ENCODE measurements around the gene SLC31A1.
"Not testable (repeated sequence)": the region's sequence is repeated elsewhere in the genome, so short reads cannot be mapped to it uniquely, and the experiment has no call there.

The SLC31A1 gene

GRCh38 chr9:113221800-113222481 is 597 bp downstream of the SLC31A1 start:
- peak; percentile 5 for DNase-seq

DNA sequence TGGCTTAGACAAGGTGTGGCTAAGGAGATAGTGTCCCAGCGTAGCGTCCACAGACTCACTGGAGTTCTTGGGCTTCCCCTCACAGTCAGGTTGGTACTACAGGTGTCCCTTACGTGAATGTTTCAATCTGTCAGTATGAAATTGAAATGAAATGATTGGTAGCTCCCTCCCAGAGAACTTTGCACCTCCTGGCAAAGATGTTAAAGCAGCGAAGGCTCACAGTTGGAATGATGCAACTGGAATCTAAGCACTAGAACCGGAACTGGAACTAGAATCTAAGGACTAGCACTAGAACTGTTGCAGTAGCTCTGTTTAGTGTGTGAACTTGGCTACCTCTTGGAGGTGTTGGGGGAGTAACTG is 1.1 kb downstream of the SLC31A1 start:
- DNase-seq, result no peak

GRCh38 chr9:113223963-113224362 is 2.6 kb downstream of the SLC31A1 start:
- no peak for DNase-seq

DNA sequence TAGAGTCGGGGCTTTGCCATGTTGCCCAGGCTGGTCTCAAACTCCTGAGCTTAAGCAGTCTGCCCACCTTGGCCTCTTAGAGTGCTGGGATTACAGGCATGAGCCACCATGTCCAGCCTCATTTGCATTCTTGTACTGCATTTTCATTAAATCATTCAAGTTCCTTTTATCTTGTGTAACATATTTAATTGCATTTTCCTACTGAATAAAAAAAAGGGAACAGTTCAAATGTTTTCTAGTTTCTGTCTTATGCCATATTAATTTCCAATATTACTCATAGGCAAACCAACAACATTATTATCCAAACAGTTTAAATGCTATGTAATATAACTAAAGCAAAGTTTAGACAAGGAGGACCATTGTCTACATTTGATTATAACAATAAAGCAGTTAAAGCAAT is 6.1 kb downstream of the SLC31A1 start:
- no peak for DNase-seq

GRCh38 chr9:113228130-113228665 is 6.9 kb downstream of the SLC31A1 start:
- DNase-seq, result no peak

GRCh38 chr9:113231701-113232100 is 10.4 kb downstream of the SLC31A1 start:
- DNase-seq, result no peak

GRCh38 chr9:113235701-113236255 is 14.4 kb downstream of the SLC31A1 start:
- DNase-seq, result not testable (repeated sequence)

DNA sequence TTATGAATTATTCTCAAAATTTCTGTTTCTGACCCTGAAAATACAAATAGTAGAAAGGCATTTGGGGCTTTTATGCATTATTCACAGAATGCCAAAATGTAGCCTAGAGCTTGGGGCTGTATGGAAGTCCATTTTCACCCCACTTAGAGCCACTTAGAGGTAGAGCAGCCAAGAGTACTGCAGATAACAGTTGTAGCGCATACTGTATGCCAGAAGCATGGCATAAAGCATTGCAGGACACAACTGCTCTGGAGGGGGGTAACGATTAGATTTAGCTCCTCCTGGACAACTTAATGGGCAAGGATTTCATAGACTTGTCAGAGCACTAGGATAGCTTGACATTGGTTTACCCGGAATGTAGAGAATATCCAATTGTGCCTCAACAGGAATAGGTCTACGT is 15.7 kb downstream of the SLC31A1 start:
- DNase-seq, result no peak

GRCh38 chr9:113238202-113238858 is 17.0 kb downstream of the SLC31A1 start:
- no peak for DNase-seq

DNA sequence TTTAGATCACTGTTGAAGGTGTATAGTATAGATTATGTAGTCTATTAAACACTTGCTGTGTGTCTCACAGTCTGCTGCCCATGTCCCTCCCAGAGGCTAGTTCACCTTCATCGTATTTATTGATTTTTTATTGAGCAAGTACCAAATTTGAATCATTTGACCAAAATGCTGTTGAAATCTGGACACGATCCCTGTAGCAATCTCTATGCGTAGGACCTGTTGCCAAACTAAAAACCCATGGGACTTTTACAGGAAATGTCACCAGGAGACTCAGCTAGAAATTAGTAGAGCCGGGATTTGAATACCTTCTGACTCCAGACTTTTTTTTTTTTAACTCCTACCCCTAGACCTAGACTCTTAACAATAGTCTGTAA is 17.5 kb downstream of the SLC31A1 start:
- no peak for DNase-seq

DNA sequence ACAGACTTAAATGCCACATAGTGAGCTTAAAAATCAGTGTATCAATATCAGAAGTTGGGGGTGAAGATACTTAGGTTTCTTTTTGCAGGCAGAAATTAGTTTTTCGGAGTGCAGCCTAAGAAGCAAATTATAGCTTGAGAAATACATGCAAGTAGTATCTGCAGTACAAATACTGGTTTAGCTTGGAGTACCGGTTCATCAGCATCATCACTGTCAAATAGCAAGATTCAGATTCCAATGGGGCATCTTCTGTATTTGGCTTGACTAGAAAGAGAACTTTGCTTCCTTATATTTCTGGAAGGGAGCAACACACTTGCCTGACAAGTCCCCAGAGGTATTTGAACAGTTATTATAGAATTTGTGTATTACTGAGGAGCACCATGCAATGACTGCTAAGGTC is 19.8 kb downstream of the SLC31A1 start:
- DNase-seq, result no peak

GRCh38 chr9:113244556-113244955 is 23.2 kb downstream of the SLC31A1 start:
- no peak for DNase-seq

GRCh38 chr9:113245894-113246293 is 24.6 kb downstream of the SLC31A1 start:
- no peak for DNase-seq

DNA sequence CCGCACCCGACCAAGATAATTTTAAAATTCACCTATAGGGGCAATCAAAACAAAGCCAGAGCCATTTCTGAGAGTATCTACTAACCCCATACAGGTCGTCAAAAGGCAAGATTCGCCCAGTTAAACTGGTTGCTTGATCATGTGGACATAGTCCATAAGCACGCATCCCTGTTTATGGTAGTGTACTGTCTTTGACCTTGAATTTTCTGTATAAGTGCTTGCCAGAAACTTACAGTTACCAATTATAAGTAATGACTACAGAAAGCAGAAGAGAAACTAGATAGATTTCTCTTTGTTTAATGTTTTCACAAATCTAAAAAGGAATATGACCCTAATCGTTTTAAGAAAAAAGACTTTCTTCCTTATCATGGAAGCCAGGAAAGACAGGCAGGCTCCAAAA is 25.6 kb downstream of the SLC31A1 start:
- DNase-seq, result no peak

- no peak for DNase-seq
These were observed 26.3 kb downstream of the SLC31A1 start for GRCh38 chr9:113247640-113248039.

- DNase-seq, result not testable (repeated sequence)
These were observed 28.3 kb downstream of the SLC31A1 start for GRCh38 chr9:113249661-113250060.

- no peak for DNase-seq
These were observed 29.5 kb downstream of the SLC31A1 start for GRCh38 chr9:113250807-113251206.

- no peak for DNase-seq
These were observed 33.6 kb downstream of the SLC31A1 start for GRCh38 chr9:113254991-113255390.

DNA sequence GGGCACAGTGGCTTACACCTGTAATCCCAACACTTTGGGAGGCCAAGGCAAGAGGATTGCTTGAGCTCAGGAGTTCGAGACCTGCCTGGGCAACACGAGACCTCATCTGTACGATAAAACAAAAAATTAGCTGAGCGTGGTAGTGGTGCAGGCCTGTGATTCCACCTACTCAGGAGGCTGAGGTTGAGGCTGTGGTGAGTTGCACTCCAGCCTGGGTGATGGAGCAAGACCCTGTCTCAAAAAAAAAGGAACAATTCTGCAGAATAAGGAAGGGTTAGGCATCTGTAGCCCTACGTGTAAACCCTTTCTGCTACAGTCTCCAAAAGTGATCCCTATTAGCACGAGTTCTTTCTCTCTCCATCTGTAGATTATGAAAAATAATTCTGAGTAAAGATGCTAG is 34.1 kb downstream of the SLC31A1 start:
- no peak for DNase-seq

- DNase-seq, result no peak
These were observed 36.5 kb downstream of the SLC31A1 start for GRCh38 chr9:113257863-113258262.

- DNase-seq, result no peak
These were observed 36.9 kb downstream of the SLC31A1 start for GRCh38 chr9:113258282-113258681.

- no peak for DNase-seq
These were observed 40.8 kb downstream of the SLC31A1 start for GRCh38 chr9:113261917-113262671.

DNA sequence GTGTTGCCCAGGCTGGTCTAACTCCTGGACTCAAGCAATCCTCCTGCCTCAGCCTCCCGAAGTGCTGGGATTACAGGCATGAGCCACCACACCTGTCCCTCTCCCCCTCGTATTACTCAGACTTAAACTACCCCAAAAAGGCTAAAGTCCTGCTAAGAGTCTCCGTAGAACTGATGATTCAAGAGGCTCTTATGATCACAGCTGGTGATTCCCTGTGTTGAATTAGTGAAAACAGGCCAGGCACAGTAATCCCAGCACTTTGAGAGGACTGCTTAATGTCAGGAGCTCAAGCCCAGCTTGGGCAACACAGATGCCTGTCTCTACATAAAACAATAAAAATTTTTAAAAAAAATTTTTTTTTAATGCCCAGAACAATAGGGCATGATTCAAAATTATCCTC is 44.8 kb downstream of the SLC31A1 start:
- no peak for DNase-seq

Data from CD4-positive, alpha-beta T cell treated with Interleukin-12 subunit alpha and Interleukin-12 subunit beta, for 1 hour (primary cell).